ENCODE measurements around the gene FAM186B. TPM values are rescaled to one million over a fixed set of nuclear protein-coding genes. Genes with fewer than 3 reads are reported as not detected.

Gene FAM186B
- total and polyA plus RNA-seq, 12 donors, result 0.04 to 1.5 (median 0.66) TPM

DNA sequence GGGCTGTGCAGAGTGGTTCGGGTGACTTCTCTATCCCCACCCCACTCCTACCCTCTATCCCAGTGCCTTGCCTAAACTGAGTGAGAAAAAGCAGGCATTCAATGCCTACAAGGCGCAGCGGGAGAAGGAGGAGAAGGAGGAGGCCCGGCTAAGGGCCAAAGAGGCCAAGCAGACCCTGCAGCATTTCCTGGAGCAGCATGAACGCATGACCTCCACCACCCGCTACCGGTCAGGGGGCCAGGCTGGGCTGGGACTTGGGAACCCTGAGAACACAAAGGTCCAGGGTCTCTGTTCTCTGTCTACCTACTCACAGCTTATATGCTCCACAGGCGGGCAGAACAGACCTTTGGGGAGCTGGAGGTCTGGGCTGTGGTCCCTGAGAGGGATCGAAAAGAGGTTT is 29.6 kb upstream of the FAM186B start:
- DNase-seq, result no peak
- WGBS, 2 donors, result 75 to 84% methylated on average over 9 of the region's 9 CpGs
- Histone ChIP-seq H3K27ac (no peak overlapping the region), H3K9me3 (no peaks in the 10 kb centered on the region), H3K36me3 (peaks cover 0 to 61% (median 0%) of the 10 kb centered on the region in 9 donors), H3K4me3 (no peak overlapping the region), H3K4me1 (peaks cover 5 to 22% (median 14%) of the 10 kb centered on the region in 9 donors), H3K27me3 (no peaks in the 10 kb centered on the region)
- TF ChIP-seq, protein P1, sequence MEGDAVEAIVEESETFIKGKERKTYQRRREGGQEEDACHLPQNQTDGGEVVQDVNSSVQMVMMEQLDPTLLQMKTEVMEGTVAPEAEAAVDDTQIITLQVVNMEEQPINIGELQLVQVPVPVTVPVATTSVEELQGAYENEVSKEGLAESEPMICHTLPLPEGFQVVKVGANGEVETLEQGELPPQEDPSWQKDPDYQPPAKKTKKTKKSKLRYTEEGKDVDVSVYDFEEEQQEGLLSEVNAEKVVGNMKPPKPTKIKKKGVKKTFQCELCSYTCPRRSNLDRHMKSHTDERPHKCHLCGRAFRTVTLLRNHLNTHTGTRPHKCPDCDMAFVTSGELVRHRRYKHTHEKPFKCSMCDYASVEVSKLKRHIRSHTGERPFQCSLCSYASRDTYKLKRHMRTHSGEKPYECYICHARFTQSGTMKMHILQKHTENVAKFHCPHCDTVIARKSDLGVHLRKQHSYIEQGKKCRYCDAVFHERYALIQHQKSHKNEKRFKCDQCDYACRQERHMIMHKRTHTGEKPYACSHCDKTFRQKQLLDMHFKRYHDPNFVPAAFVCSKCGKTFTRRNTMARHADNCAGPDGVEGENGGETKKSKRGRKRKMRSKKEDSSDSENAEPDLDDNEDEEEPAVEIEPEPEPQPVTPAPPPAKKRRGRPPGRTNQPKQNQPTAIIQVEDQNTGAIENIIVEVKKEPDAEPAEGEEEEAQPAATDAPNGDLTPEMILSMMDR (IDR thresholded peaks at IDR 0.05), result no peak
- intact Hi-C loops (cut with DNase I), result loop anchor here in 1 of 10 donors (10.0 kb wide), 1 partner anchor 200 kb away; no protein-coding TSS in a partner anchor
- ATAC-seq, result no peak

DNA sequence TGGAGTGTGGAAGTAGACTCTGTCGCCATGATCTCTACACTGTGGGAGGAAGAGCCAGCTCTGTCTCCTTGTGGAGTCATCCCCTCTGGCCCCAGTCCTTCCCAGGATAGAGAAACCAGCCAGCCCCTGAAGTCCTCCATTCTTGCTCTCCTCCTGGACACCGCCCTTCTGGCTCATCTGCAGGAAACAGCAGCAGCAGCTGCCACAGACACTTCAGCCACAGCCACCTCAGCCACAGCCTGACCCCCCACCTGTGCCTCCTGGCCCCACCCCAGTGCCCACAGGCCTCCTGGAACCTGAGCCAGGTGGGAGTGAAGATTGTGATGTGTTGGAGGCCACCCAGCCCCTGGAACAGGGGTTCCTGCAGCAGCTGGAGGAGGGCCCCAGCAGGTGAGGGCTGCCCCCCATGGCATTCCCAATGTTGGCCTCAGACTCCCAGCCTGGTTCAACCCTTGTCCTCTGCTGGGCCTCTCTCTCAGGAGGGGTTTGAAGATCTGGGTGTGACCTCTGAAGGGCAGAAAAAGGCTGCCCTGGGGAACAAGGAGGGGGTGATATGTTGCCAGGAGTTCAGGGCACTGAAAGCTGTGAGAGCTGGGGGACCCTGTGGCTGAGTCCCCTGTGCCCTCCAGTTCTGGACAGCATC is 28.4 kb upstream of the FAM186B start:
- ATAC-seq, result no peak
- Histone ChIP-seq H3K36me3 (peaks cover 0 to 52% (median 0%) of the 10 kb centered on the region in 9 donors), H3K9me3 (no peaks in the 10 kb centered on the region), H3K4me1 (peaks cover 5 to 22% (median 14%) of the 10 kb centered on the region in 9 donors), H3K27me3 (no peaks in the 10 kb centered on the region), H3K4me3 (no peak overlapping the region), H3K27ac (no peak overlapping the region)
- 97 to 100% methylated on average over 2 of the region's 2 CpGs for WGBS, 2 donors
- DNase-seq, result no peak
- intact Hi-C loops (cut with DNase I), result loop anchor here in 1 of 10 donors (10.0 kb wide), 1 partner anchor 201 kb away; no protein-coding TSS in a partner anchor
- TF ChIP-seq, protein P1 (IDR thresholded peaks at IDR 0.05), result no peak

GRCh38 chr12:49632986-49633702 is 27.7 kb upstream of the FAM186B start:
- no peak overlapping the region for H3K4me3 ChIP-seq
- TF ChIP-seq, protein P1 (IDR thresholded peaks at IDR 0.05), result no peak
- H3K27me3 ChIP-seq, result no peaks in the 10 kb centered on the region
- WGBS, 2 donors, result 88 to 89% methylated on average over 8 of the region's 8 CpGs
- H3K4me1 ChIP-seq, result peaks cover 5 to 22% (median 14%) of the 10 kb centered on the region in 9 donors
- intact Hi-C loops (cut with DNase I), result loop anchor here in 1 of 10 donors (10.0 kb wide), 1 partner anchor 202 kb away; no protein-coding TSS in a partner anchor
- ATAC-seq (no peak), DNase-seq (no peak)
- peaks cover 0 to 47% (median 0%) of the 10 kb centered on the region in 9 donors for H3K36me3 ChIP-seq
- no peaks in the 10 kb centered on the region for H3K9me3 ChIP-seq
- H3K27ac ChIP-seq, result no peak overlapping the region

DNA sequence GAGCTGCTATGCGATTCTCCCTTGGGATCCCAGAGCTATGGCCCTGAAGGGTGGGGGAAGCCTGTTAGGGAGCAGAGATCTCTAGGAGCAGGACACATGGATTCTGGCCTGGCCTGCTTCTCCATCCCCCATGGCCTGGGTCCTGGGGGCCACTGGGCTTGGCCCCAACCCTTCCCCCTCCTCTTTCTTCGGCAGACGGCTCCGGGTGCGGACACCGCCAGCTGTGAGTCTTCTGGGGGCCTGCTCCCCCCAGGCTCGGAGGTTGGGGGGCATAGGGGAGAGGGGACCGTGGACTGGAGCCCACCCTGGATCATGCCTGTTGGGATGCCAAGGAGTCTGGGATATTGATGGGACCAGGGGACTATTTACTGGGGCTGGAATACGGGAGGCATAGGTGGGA is 27.0 kb upstream of the FAM186B start:
- Histone ChIP-seq H3K4me1 (peaks cover 4 to 15% (median 12%) of the 10 kb centered on the region in 9 donors), H3K9me3 (no peaks in the 10 kb centered on the region), H3K36me3 (peaks cover 0 to 44% (median 0%) of the 10 kb centered on the region in 9 donors), H3K27ac (no peak overlapping the region), H3K27me3 (no peaks in the 10 kb centered on the region), H3K4me3 (no peak overlapping the region)
- intact Hi-C loops (cut with DNase I), result loop anchor here in 1 of 10 donors (10.0 kb wide), 1 partner anchor 202 kb away; no protein-coding TSS in a partner anchor
- TF ChIP-seq, protein P1 (IDR thresholded peaks at IDR 0.05), result no peak
- DNase-seq (no peak), ATAC-seq (no peak)
- WGBS, 2 donors, result 90% methylated on average over 9 of the region's 9 CpGs

All from heart right ventricle (tissue), 16 donors.